Heart left ventricle (tissue), 16 donors: ENCODE results near the gene PIP5K1C. TPM values are rescaled to one million over a fixed set of nuclear protein-coding genes. Genes with fewer than 3 reads are reported as not detected.
"Not testable (repeated sequence)": the region's sequence is repeated elsewhere in the genome, so short reads cannot be mapped to it uniquely, and the experiment has no call there.

Experiments
- ATAC-seq, 4 donors: fragments of 200-7000 bp; cut with Tn5 transposase; one replicate each; pipeline ENCODE4 v1.9.1; 2020 to 2022; ENCODE audit warnings: moderate library complexity in 4 of 4, mild to moderate bottlenecking in 3 of 4, moderate number of reproducible peaks in 1 of 4
- DNase-seq, 5 donors: peaks; one replicate each; pipeline ENCODE4 v3.0.0-alpha.2; 2020
- H3K27ac ChIP-seq, 12 donors: fragments of 200-600 bp; sonication (generic) in 4 of 12; one replicate each; pipeline versions ENCODE4 v1.5.0 to v1.8.0; 2016 to 2022; ENCODE audit warnings: mild to moderate bottlenecking in 2 of 12
- H3K27me3 ChIP-seq, 9 donors: fragments of 200-600 bp; sonication (generic) in 2 of 9; one replicate each; pipeline versions ENCODE4 v1.5.1 to v1.8.0; 2016 to 2022; ENCODE audit warnings: mild to moderate bottlenecking in 3 of 9
- H3K36me3 ChIP-seq, 9 donors: fragments of 200-600 bp; sonication (generic) in 2 of 9; one replicate each; pipeline versions ENCODE4 v1.5.0 to v1.8.0; 2018 to 2022; ENCODE audit warnings: mild to moderate bottlenecking in 2 of 9
- H3K4me1 ChIP-seq, 12 donors: fragments of 200-600 bp; sonication (generic) in 4 of 12; one replicate each; pipeline versions ENCODE4 v1.5.0 to v1.8.0; 2016 to 2022; ENCODE audit warnings: mild to moderate bottlenecking in 3 of 12
- H3K4me3 ChIP-seq, 12 donors: fragments of 200-600 bp; sonication (generic) in 4 of 12; one replicate each; pipeline versions ENCODE4 v1.5.0 to v1.8.0; 2017 to 2022; ENCODE audit warnings: mild to moderate bottlenecking in 9 of 12, moderate library complexity in 4 of 12
- H3K9me3 ChIP-seq, 12 donors: fragments of 200-600 bp; sonication (generic) in 4 of 12; one replicate each; pipeline versions ENCODE4 v1.5.0 to v1.8.0; 2016 to 2022; ENCODE audit warnings: mild to moderate bottlenecking in 1 of 12
- CTCF ChIP-seq, 12 donors: fragments of 200-600 bp; sonication (generic) in 4 of 12; IDR thresholded peaks; one replicate each; pipeline versions ENCODE4 v1.5.0 to v1.8.0; 2018 to 2022; ENCODE audit warnings: antibody characterized with exemption in 12 of 12, mild to moderate bottlenecking in 5 of 12
- POLR2A ChIP-seq, 2 donors: fragments of 450-650 bp; IDR thresholded peaks; one replicate each; pipeline ENCODE4 v1.6.1; 2017; ENCODE audit warnings: antibody characterized with exemption in 2 of 2, mild to moderate bottlenecking in 2 of 2, moderate library complexity in 2 of 2
- WGBS, 4 donors: extraction: QIAGEN DNeasy Blood & Tissue Kit in 2 of 4; methylation state at CpG; one replicate each; pipeline versions ENCODE4 v1.1.5 to v1.1.7; 2013 to 2018; 5-methylcytosine and 5-hydroxymethylcytosine counted together
- intact Hi-C, 10 donors: fragments of 100-400 bp; cut with DNase I; formaldehyde crosslinking; loops; one replicate each; pipeline versions ENCODE4 v1.11.1 to v1.14.2; 2022
- polyA plus RNA-seq, 2 donors: library from polyadenylated mRNA; stranded (reverse); fragments of 200-250 nt; gene quantifications; one replicate each; pipeline ENCODE4 v1.2.3, GENCODE V29; 2013
- total RNA-seq, 9 donors: library from RNA; depleted of rRNA in 2 of 9; stranded (reverse); fragments of >200 nt in 2 of 9; fragmentation: NEBNext Ultra II Directional in 3 of 9; extraction: Animal tissue kit (Norgen Biotek cat#: 25700) in 3 of 9; gene quantifications; one replicate each; pipeline versions ENCODE4 v1.1.0 to v1.2.4, GENCODE V29; 2016 to 2023
- donor health status: ischemic (EF 13 %, LVEDD 7.1; RV severe dilation, severe dysfunction).
- donor health status: healthy with polysubstance abuse.
- donor health status: DM: no; HTN: yes; CAD: no.
- donor health status: DM: no; HTN: no; CAD: no.
- donor health status: ischemic (EF 25% LVEDD 6.9; RV normal size, moderate dysfunction).
- donor health status: ischemic (EF 25% LVEDD 5.7; RV mildly dilated, moderate dysfunction).
- donor health status: healthy.
- donor health status: DM: yes; HTN: yes; CAD: no.
- donor health status: ischemic (EF 35%, LVEDD 5.7; RV mildly dilated, moderate dysfunction).
- donor health status: nonischemic (EF 11% LVEDD 7.7; RV severe dilation, severe dysfunction).
- donor health status: DM: yes; HTN: yes; CAD: no.
- donor health status: PGD.
- donor health status: ischemic (EF 29% LVEDD 5.4; RV normal size, mild dysfunction).
- donor health status: nonischemic (EF 23%, LVEDD 6.1; RV moderate dilation, normal function).

Gene PIP5K1C
- total and polyA plus RNA-seq, 11 donors: 23.9 to 56.6 (median 36.3) TPM

- no peak overlapping the region for H3K27ac ChIP-seq
- no peak overlapping the region for H3K4me3 ChIP-seq
- intact Hi-C loops: no loop called here
- 81 to 95% (median 83%) methylated on average over 4 to 16 of the region's 16 CpGs for WGBS, 4 donors
- no peaks in the 10 kb centered on the region for H3K27me3 ChIP-seq
- DNase-seq (no peak), ATAC-seq (no peak)
- H3K4me1 ChIP-seq: peaks cover 0 to 5% (median 3%) of the 10 kb centered on the region in 12 donors
- TF ChIP-seq POLR2A (IDR thresholded peaks at IDR 0.05) (no peak), CTCF (IDR thresholded peaks at IDR 0.05) (no peak)
- H3K9me3 ChIP-seq: no peaks in the 10 kb centered on the region
- H3K36me3 ChIP-seq: peaks cover 0 to 46% (median 23%) of the 10 kb centered on the region in 9 donors
Measured at GRCh38 chr19:3632098-3632497, 68.2 kb downstream of the PIP5K1C start.

- ATAC-seq: no peak
Measured at GRCh38 chr19:3631053-3631861, 69.0 kb downstream of the PIP5K1C start.

GRCh38 chr19:3628766-3629165, 71.5 kb downstream of the PIP5K1C start:
- DNase-seq, H3K27me3 ChIP-seq, H3K27ac ChIP-seq, H3K4me3 ChIP-seq, intact Hi-C loops, H3K9me3 ChIP-seq, ATAC-seq: not testable (repeated sequence)
- 72 to 81% (median 74%) methylated on average over 9 of the region's 9 CpGs for WGBS, 4 donors
- peaks cover 0 to 28% (median 19%) of the 10 kb centered on the region in 12 donors for H3K4me1 ChIP-seq
- H3K36me3 ChIP-seq: peaks cover 0 to 30% (median 19%) of the 10 kb centered on the region in 9 donors

More at GRCh38 chr19:3631053-3631861, 69.0 kb downstream of the PIP5K1C start:
- Histone ChIP-seq H3K4me3 (no peak overlapping the region), H3K27ac (no peak overlapping the region), H3K36me3 (peaks cover 0 to 38% (median 16%) of the 10 kb centered on the region in 9 donors), H3K9me3 (no peaks in the 10 kb centered on the region), H3K27me3 (no peaks in the 10 kb centered on the region), H3K4me1 (peaks cover 0 to 6% (median 3%) of the 10 kb centered on the region in 12 donors)
- WGBS, 4 donors: 90 to 94% (median 92%) methylated on average over 26 to 43 of the region's 43 CpGs
- no peak for DNase-seq
- TF ChIP-seq CTCF (IDR thresholded peaks at IDR 0.05): no peak
- no peak for TF ChIP-seq POLR2A (IDR thresholded peaks at IDR 0.05)
- intact Hi-C loops: no loop called here

- peak overlapping the region in 9 of 12 donors; percentile 16 to 100 (median 88) for H3K4me3 ChIP-seq
- no peak for DNase-seq
- H3K36me3 ChIP-seq: peaks cover 0 to 31% (median 13%) of the 10 kb centered on the region in 9 donors
- H3K9me3 ChIP-seq: no peaks in the 10 kb centered on the region
- no peaks in the 10 kb centered on the region for H3K27me3 ChIP-seq
- intact Hi-C loops: loop anchor here in 1 of 10 donors (2.0 kb wide), 1 partner anchor 55 kb away; the partner anchor contains the start of gene HMG20B
- no peak for ATAC-seq
- WGBS, 4 donors: 58 to 64% (median 62%) methylated on average over 7 of the region's 7 CpGs
- peaks cover 0 to 28% (median 19%) of the 10 kb centered on the region in 12 donors for H3K4me1 ChIP-seq
- no peak for TF ChIP-seq CTCF (IDR thresholded peaks at IDR 0.05)
- TF ChIP-seq POLR2A (IDR thresholded peaks at IDR 0.05): no peak
- peak overlapping the region in 10 of 12 donors; percentile 85 to 100 (median 94) for H3K27ac ChIP-seq
Measured at GRCh38 chr19:3627351-3627723, 72.9 kb downstream of the PIP5K1C start.
